ENCODE measurements around the gene COL17A1. TPM values are rescaled to one million over a fixed set of nuclear protein-coding genes. Genes with fewer than 3 reads are reported as not detected.

The COL17A1 gene
- total and polyA plus RNA-seq, 8 donors: 0.45 to 53.3 (median 4.5) TPM

- intact Hi-C loops (cut with DNase I; ENCODE audit: low total_unique reads): loop anchor here (10.0 kb wide), 1 partner anchor 159 kb away; no protein-coding TSS in a partner anchor
- peaks cover 0 to 17% (median 6%) of the 10 kb centered on the region in 4 donors for H3K4me1 ChIP-seq
- DNase-seq: peak; percentile 46 to 79
- TF ChIP-seq CTCF (IDR thresholded peaks at IDR 0.05) (peak in 4 of 7 experiments; percentile 19 to 44 (median 28)), POLR2AphosphoS5 (IDR thresholded peaks at IDR 0.05) (no peak)
- WGBS, 5 donors: 73 to 80% (median 76%) methylated on average over 9 of the region's 9 CpGs
- no peaks in the 10 kb centered on the region for H3K36me3 ChIP-seq
- H3K9me3 ChIP-seq: no peaks in the 10 kb centered on the region
- no peak overlapping the region for H3K27ac ChIP-seq
- H3K4me3 ChIP-seq: no peak overlapping the region
- H3K27me3 ChIP-seq: no peaks in the 10 kb centered on the region
Observed at GRCh38 chr10:104045151-104046089, 40.3 kb downstream of the COL17A1 start.

GRCh38 chr10:104043854-104044253 lies 41.8 kb downstream of the COL17A1 start:
- H3K27me3 ChIP-seq: no peaks in the 10 kb centered on the region
- H3K4me3 ChIP-seq: no peak overlapping the region
- no peak overlapping the region for H3K27ac ChIP-seq
- intact Hi-C loops (cut with DNase I; ENCODE audit: low total_unique reads): loop anchor here (10.0 kb wide), 1 partner anchor 161 kb away; no protein-coding TSS in a partner anchor
- 73 to 86% (median 78%) methylated on average over 4 of the region's 4 CpGs for WGBS, 5 donors
- H3K4me1 ChIP-seq: peaks cover 0 to 3% (median under 1%) of the 10 kb centered on the region in 4 donors
- DNase-seq: no peak
- H3K9me3 ChIP-seq: no peaks in the 10 kb centered on the region
- no peaks in the 10 kb centered on the region for H3K36me3 ChIP-seq
- TF ChIP-seq CTCF (IDR thresholded peaks at IDR 0.05): no peak
- no peak for TF ChIP-seq EP300 (IDR thresholded peaks at IDR 0.05)
- TF ChIP-seq POLR2A (IDR thresholded peaks at IDR 0.05): no peak
- TF ChIP-seq POLR2AphosphoS5 (IDR thresholded peaks at IDR 0.05): no peak

- DNase-seq: no peak
- Histone ChIP-seq H3K9me3 (no peaks in the 10 kb centered on the region), H3K27ac (no peak overlapping the region), H3K27me3 (no peaks in the 10 kb centered on the region), H3K4me3 (no peak overlapping the region), H3K36me3 (no peaks in the 10 kb centered on the region), H3K4me1 (no peaks in the 10 kb centered on the region)
- TF ChIP-seq POLR2A (IDR thresholded peaks at IDR 0.05) (no peak), EP300 (IDR thresholded peaks at IDR 0.05) (no peak), CTCF (IDR thresholded peaks at IDR 0.05) (no peak)
- intact Hi-C loops (cut with DNase I; ENCODE audit: low total_unique reads): loop anchor here (10.0 kb wide), 1 partner anchor 161 kb away; no protein-coding TSS in a partner anchor
- 80 to 85% (median 82%) methylated on average over 8 of the region's 8 CpGs for WGBS, 5 donors
Observed at GRCh38 chr10:104043185-104043830, 42.4 kb downstream of the COL17A1 start.

GRCh38 chr10:104041891-104042535 lies 43.7 kb downstream of the COL17A1 start:
- Histone ChIP-seq H3K27me3 (no peaks in the 10 kb centered on the region), H3K4me3 (no peak overlapping the region), H3K27ac (no peak overlapping the region), H3K36me3 (no peaks in the 10 kb centered on the region), H3K9me3 (no peaks in the 10 kb centered on the region), H3K4me1 (no peaks in the 10 kb centered on the region)
- intact Hi-C loops (cut with DNase I; ENCODE audit: low total_unique reads): loop anchor here (10.0 kb wide), 1 partner anchor 163 kb away; no protein-coding TSS in a partner anchor
- DNase-seq: no peak
- TF ChIP-seq POLR2AphosphoS5 (IDR thresholded peaks at IDR 0.05) (no peak), POLR2A (IDR thresholded peaks at IDR 0.05) (no peak), EP300 (IDR thresholded peaks at IDR 0.05) (no peak), CTCF (IDR thresholded peaks at IDR 0.05) (no peak)
- 82 to 89% (median 87%) methylated on average over 10 to 14 of the region's 14 CpGs for WGBS, 5 donors

All from stomach (tissue), 9 donors.